Osteocyte (in vitro differentiated cells): ENCODE measurements around the gene RABGEF1. TPM values are rescaled to one million over a fixed set of nuclear protein-coding genes. Genes with fewer than 3 reads are reported as not detected.
"Not testable (repeated sequence)": the region's sequence is repeated elsewhere in the genome, so short reads cannot be mapped to it uniquely, and the experiment has no call there.

ENCODE experiments used
- DNase-seq: peaks from one replicate; pipeline ENCODE4 v3.0.0; 2021; ENCODE audit warnings: mixed read lengths; ENCODE audit not compliant: unreplicated experiment; ENCODE audit errors: extremely low spot score
- H3K27ac Mint-ChIP-seq: one replicate; pipeline ENCODE4 v1.8.0; 2021; ENCODE audit warnings: mild to moderate bottlenecking, mixed read lengths; ENCODE audit not compliant: unreplicated experiment
- H3K27me3 Mint-ChIP-seq: one replicate; pipeline ENCODE4 v1.8.0; 2021; ENCODE audit warnings: mixed read lengths; ENCODE audit not compliant: unreplicated experiment
- H3K36me3 Mint-ChIP-seq: one replicate; pipeline ENCODE4 v1.8.0; 2021; ENCODE audit warnings: mixed read lengths; ENCODE audit not compliant: unreplicated experiment
- H3K4me1 Mint-ChIP-seq: one replicate; pipeline ENCODE4 v1.8.0; 2021; ENCODE audit warnings: mixed read lengths; ENCODE audit not compliant: unreplicated experiment
- H3K4me3 Mint-ChIP-seq: one replicate; pipeline ENCODE4 v1.8.0; 2021; ENCODE audit warnings: mild to moderate bottlenecking, moderate library complexity, mixed read lengths; ENCODE audit not compliant: unreplicated experiment
- H3K9me3 Mint-ChIP-seq: one replicate; pipeline ENCODE4 v1.8.0; 2021; ENCODE audit warnings: mixed read lengths; ENCODE audit not compliant: unreplicated experiment
- long read RNA-seq: library from polyadenylated mRNA; unstranded; transcript quantifications from one replicate; pipeline ENCODE4 v2.0.0, GENCODE V29; 2021
- total RNA-seq: library from RNA; stranded (reverse); gene quantifications from 2 replicates; pipeline ENCODE4 v1.2.1, GENCODE V29; 2021
- TF ChIP-seq, protein P1 (sequence below): fragments of 200-600 bp; sonication (generic); IDR thresholded peaks from 2 replicates; pipeline ENCODE4 v1.5.0; 2021; ENCODE audit warnings: antibody characterized with exemption, mild to moderate bottlenecking, moderate library complexity

RABGEF1 gene
- 25.3 and 25.9 TPM in 2 replicates for total RNA-seq
- long read RNA-seq, transcript RABGEF1-201 (9 exons, 3,733 nt), result major isoform, 78 of 151 reads
- long read RNA-seq, transcript RABGEF1-206 (10 exons, 2,281 nt), result minor isoform, 16 of 151 reads
- long read RNA-seq, partial matches to known transcripts, result 9 of 151 reads
- long read RNA-seq, other reads (novel, unspliced or antisense), result 48 of 151 reads

DNA sequence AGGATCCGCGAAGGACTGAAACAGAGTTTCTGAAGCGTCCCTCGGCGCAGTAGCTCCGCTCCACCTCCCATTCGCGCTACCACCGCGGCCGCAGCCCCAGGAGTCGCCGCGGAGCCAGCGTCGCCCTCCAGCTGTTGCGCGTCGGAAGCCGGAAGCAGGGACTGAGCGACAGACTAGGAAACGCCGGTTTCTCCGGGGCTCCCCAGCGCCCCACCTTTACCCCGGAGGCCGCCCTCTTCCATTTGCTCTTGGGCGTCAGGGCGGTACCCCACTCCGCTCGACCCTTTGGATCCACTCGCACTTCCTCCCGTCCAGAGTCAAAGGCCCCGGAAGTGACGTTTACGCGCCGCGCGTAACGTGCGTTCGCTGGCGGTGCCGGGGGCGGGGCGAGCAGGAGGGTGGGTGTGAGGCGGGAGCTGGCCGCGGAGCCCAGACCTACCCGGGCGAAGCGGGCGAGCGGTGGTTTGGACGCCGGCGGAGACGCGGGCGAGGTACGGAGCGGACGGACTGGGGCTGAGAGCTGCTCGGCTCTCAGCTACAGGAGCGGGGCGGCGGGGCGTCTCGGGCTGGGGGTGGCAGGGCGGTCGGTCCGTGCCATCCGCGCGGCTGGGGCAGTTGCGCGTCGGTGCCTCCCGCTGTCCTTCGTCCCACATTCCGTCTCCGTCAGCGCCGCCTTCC is at the start of gene RABGEF1:
RABGEF1 (plus strand) TSS at position 432 of the 678 bp plus-strand sequence. CDS start 31,167 bp downstream, outside the sequence.
- Mint-ChIP-seq H3K4me1 (peaks cover 23% of the 10 kb centered on the region), H3K27ac (peak within 1 kb of the TSS; percentile 97), H3K27me3 (no peaks in the 10 kb centered on the region), H3K4me3 (peak within 1 kb of the TSS; percentile 92), H3K9me3 (peaks cover 9% of the 10 kb centered on the region), H3K36me3 (peaks cover 16% of the 10 kb centered on the region)
- peak; percentile 98 for DNase-seq
- TF ChIP-seq, protein P1, sequence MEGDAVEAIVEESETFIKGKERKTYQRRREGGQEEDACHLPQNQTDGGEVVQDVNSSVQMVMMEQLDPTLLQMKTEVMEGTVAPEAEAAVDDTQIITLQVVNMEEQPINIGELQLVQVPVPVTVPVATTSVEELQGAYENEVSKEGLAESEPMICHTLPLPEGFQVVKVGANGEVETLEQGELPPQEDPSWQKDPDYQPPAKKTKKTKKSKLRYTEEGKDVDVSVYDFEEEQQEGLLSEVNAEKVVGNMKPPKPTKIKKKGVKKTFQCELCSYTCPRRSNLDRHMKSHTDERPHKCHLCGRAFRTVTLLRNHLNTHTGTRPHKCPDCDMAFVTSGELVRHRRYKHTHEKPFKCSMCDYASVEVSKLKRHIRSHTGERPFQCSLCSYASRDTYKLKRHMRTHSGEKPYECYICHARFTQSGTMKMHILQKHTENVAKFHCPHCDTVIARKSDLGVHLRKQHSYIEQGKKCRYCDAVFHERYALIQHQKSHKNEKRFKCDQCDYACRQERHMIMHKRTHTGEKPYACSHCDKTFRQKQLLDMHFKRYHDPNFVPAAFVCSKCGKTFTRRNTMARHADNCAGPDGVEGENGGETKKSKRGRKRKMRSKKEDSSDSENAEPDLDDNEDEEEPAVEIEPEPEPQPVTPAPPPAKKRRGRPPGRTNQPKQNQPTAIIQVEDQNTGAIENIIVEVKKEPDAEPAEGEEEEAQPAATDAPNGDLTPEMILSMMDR, result no peak

DNA sequence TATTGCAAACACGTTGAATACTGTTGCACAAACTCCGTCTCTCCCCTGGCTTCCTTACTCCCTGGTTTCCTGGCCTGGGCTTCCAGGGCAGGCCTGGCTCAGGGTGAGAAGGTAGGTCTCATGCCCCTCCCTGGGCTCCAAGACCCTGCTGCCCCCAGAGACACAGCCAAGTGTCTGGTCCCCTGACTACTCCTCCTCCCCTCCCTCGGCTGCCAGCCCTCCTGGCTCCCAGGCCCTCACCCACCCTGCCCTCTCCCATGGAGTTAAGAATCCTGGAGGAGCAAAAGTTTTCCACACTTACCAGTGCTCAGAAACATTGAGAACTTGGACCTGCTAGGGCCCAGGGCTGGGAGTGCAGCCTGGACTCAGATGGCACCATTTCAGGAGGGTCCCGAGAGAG is 47.2 kb upstream of the RABGEF1 start:
- peaks cover 5% of the 10 kb centered on the region for H3K4me1 Mint-ChIP-seq
- H3K27me3 Mint-ChIP-seq, result no peaks in the 10 kb centered on the region
- DNase-seq, result peak; percentile 66
- H3K27ac Mint-ChIP-seq, result no peak overlapping the region
- TF ChIP-seq, protein P1, result no peak
- peaks cover 11% of the 10 kb centered on the region for H3K36me3 Mint-ChIP-seq
- peaks cover 3% of the 10 kb centered on the region for H3K9me3 Mint-ChIP-seq
- no peak overlapping the region for H3K4me3 Mint-ChIP-seq

DNA sequence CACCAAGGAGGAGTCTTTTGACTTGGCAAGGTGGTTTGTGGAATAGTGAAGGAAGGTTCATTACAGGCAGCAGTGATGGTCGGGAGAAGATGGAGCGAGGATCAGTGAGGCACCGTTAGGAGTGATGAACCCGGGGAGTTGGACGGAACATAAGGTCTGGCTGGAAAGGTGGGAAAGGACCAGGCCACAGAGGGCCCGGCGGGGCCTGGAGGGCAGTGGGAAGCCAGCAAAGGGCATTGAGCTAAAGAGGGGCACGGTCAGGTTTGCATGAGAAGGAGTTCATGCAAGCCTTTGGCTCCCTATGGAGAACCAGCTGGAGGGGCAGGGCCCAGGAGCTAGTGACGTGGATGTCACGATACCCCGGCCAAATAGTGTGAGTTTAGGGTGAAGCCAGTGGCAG is 46.2 kb upstream of the RABGEF1 start:
- peak; percentile 80 for DNase-seq
- Mint-ChIP-seq H3K27me3 (no peaks in the 10 kb centered on the region), H3K36me3 (peaks cover 8% of the 10 kb centered on the region), H3K27ac (no peak overlapping the region), H3K4me3 (no peak overlapping the region), H3K4me1 (peaks cover 5% of the 10 kb centered on the region), H3K9me3 (no peaks in the 10 kb centered on the region)
- TF ChIP-seq, protein P1, result no peak

DNA sequence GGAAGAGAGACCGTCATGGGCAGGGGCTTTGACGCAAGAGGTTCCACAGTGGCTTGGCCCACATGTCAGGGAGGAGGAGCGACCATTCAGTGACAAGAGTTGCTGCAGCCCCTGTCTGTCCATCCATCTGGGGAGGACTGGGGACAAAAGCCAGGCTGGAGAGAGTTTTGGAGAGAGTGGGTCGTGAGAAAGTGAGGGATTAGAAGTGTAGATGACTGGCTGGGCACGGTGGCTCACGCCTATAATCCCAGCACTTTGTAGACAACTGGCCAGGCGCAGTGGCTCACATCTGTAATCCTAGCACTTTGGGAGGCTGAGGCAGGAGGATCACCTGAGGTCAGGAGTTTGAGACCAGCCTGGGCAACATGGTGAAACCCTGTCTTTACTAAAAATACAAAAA is 45.1 kb upstream of the RABGEF1 start:
- not testable (repeated sequence) for H3K4me1 Mint-ChIP-seq, H3K27me3 Mint-ChIP-seq, H3K9me3 Mint-ChIP-seq, H3K4me3 Mint-ChIP-seq, H3K36me3 Mint-ChIP-seq, H3K27ac Mint-ChIP-seq
- peak; percentile 67 for DNase-seq

DNA sequence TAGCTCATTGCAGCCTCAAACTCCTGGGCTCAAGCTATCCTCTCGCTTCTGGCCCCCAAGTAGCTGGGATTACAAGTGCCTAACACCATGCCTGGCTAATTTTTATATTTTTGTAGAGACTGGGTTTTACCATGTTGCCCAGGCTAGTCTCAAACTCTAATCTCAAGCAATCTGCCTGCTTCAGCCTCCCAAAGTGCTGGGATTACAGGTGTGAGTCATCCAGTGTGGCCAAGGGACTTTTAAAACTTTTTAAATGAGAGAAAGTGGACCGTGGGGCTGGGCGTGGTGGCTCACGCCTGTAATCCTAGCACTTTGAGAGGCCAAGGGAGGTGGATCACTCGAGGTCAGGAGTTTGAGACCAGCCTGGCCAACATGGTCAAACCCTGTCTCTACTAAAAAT is 44.4 kb upstream of the RABGEF1 start:
- H3K27ac Mint-ChIP-seq, H3K27me3 Mint-ChIP-seq, H3K36me3 Mint-ChIP-seq, H3K4me3 Mint-ChIP-seq, H3K9me3 Mint-ChIP-seq, H3K4me1 Mint-ChIP-seq: not testable (repeated sequence)
- DNase-seq, result peak; percentile 44

DNA sequence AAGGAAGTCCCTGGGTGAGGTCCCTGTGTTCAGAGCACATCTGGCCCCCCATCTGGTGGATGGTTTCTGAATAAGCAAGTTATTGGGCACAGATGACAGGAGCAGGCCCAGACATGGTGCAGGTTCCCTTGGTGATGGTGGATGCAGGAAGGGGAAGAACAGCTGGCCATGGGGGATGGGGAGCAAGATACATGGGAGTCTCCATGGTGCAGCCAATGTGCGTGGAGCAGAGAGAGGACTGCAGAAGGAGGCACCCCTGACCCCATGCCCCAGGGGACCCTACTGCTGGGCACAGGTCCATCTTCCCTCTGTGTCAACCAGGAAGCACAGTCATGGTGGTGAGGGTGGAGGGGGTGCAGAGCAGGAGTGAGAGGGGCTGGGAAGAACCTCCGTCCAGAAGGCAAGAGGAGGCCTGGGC is 43.8 kb upstream of the RABGEF1 start:
- no peaks in the 10 kb centered on the region for H3K9me3 Mint-ChIP-seq
- no peaks in the 10 kb centered on the region for H3K27me3 Mint-ChIP-seq
- TF ChIP-seq, protein P1, result no peak
- no peak overlapping the region for H3K4me3 Mint-ChIP-seq
- peaks cover 5% of the 10 kb centered on the region for H3K4me1 Mint-ChIP-seq
- peaks cover 10% of the 10 kb centered on the region for H3K36me3 Mint-ChIP-seq
- DNase-seq, result peak; percentile 64
- no peak overlapping the region for H3K27ac Mint-ChIP-seq
